ENCODE data around the gene HFE. TPM values are rescaled to one million over a fixed set of nuclear protein-coding genes. Genes with fewer than 3 reads are reported as not detected.
A peak's percentile ranks its signal among the peaks of the same experiment; 100 is the strongest.

HFE gene
- total RNA-seq, 1 donor from 2014 or later, result 2.6 TPM

GRCh38 chr6:26128013-26128771 lies 41.0 kb downstream of the HFE start:
- TF ChIP-seq, protein P1, sequence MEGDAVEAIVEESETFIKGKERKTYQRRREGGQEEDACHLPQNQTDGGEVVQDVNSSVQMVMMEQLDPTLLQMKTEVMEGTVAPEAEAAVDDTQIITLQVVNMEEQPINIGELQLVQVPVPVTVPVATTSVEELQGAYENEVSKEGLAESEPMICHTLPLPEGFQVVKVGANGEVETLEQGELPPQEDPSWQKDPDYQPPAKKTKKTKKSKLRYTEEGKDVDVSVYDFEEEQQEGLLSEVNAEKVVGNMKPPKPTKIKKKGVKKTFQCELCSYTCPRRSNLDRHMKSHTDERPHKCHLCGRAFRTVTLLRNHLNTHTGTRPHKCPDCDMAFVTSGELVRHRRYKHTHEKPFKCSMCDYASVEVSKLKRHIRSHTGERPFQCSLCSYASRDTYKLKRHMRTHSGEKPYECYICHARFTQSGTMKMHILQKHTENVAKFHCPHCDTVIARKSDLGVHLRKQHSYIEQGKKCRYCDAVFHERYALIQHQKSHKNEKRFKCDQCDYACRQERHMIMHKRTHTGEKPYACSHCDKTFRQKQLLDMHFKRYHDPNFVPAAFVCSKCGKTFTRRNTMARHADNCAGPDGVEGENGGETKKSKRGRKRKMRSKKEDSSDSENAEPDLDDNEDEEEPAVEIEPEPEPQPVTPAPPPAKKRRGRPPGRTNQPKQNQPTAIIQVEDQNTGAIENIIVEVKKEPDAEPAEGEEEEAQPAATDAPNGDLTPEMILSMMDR (conservative IDR thresholded peaks at IDR 0.05), result no peak
- Mint-ChIP-seq H3K9me3 (no peaks in the 10 kb centered on the region), H3K27ac (peak overlapping the region; percentile 10), H3K36me3 (peaks cover 29% of the 10 kb centered on the region), H3K4me3 (peak overlapping the region; percentile 28), H3K4me1 (ENCODE audit: unreplicated experiment) (peaks cover 18% of the 10 kb centered on the region), H3K27me3 (no peaks in the 10 kb centered on the region)
- no peak for DNase-seq (ENCODE audit: extremely low spot score, unreplicated experiment)

GRCh38 chr6:26129656-26130055 lies 42.4 kb downstream of the HFE start:
- Mint-ChIP-seq H3K36me3 (peaks cover 32% of the 10 kb centered on the region), H3K4me1 (ENCODE audit: unreplicated experiment) (peaks cover 18% of the 10 kb centered on the region), H3K9me3 (no peaks in the 10 kb centered on the region), H3K4me3 (peak overlapping the region; percentile 39), H3K27ac (peak overlapping the region; percentile 47), H3K27me3 (no peaks in the 10 kb centered on the region)
- no peak for DNase-seq (ENCODE audit: extremely low spot score, unreplicated experiment)
- TF ChIP-seq, protein P1 (conservative IDR thresholded peaks at IDR 0.05), result no peak

DNA sequence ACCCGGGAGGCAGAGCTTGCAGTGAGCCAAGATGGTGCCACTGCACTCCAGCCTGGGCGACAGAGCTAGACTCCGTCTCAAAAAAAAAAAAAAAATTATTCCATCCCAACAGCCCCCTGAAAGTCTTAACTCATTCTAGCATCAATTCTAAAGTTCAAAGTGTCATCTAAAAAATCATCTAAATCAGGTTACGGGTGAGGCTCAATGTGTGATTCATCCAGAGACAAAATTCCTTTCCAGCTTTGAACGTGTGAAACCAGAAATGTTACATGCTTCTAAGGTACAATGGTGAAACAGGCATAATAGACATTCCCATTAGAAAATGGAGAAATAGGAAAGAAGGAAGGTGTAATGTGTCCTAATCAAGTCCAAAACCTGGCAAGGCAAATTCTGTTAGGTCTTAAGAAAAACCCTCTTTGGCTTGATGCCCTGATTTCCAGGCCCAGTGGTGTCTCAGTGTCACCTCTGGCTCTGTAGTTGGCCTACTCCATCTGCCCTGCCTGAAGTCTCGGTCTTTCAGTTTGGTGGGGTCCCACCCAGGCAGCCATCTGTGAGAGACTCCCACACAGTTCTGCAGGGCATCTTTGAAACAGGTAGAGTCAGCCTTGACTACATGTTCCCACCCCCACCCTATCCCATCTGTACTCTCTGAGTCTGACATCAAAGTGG lies 43.5 kb downstream of the HFE start:
- Mint-ChIP-seq H3K9me3 (no peaks in the 10 kb centered on the region), H3K27me3 (no peaks in the 10 kb centered on the region), H3K4me3 (peak overlapping the region; percentile 52), H3K36me3 (peaks cover 30% of the 10 kb centered on the region), H3K4me1 (ENCODE audit: unreplicated experiment) (peaks cover 18% of the 10 kb centered on the region), H3K27ac (peak overlapping the region; percentile 77)
- TF ChIP-seq, protein P1 (conservative IDR thresholded peaks at IDR 0.05), result no peak
- DNase-seq (ENCODE audit: extremely low spot score, unreplicated experiment), result no peak

GRCh38 chr6:26131618-26132017 lies 44.4 kb downstream of the HFE start:
- Mint-ChIP-seq H3K27me3 (no peaks in the 10 kb centered on the region), H3K4me1 (ENCODE audit: unreplicated experiment) (peaks cover 22% of the 10 kb centered on the region), H3K36me3 (peaks cover 29% of the 10 kb centered on the region), H3K9me3 (no peaks in the 10 kb centered on the region), H3K27ac (no peak overlapping the region), H3K4me3 (no peak overlapping the region)
- DNase-seq (ENCODE audit: extremely low spot score, unreplicated experiment), result no peak
- TF ChIP-seq, protein P1 (conservative IDR thresholded peaks at IDR 0.05), result no peak

DNA sequence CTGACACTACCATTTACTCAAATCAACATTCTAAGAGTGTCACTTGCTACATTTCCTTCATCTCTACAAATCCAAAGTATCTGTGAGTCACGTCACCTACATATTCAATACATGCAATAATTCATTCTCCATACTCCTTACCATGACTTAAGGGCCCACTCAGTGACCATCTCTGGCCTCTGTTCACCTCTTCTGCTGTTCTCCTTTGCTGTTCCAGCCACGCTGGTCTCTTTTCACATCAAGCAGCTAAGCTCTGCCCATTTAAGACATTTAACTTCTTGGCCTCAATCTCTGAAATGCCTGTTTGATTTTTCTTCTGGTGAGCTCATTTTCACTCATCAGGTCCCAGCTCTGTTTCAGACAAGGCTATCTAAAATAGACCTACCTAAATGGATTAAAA lies 46.5 kb downstream of the HFE start:
- no peak for DNase-seq (ENCODE audit: extremely low spot score, unreplicated experiment)
- TF ChIP-seq, protein P1 (conservative IDR thresholded peaks at IDR 0.05), result no peak
- no peaks in the 10 kb centered on the region for H3K27me3 Mint-ChIP-seq
- H3K4me3 Mint-ChIP-seq, result no peak overlapping the region
- H3K4me1 Mint-ChIP-seq (ENCODE audit: unreplicated experiment), result peaks cover 15% of the 10 kb centered on the region
- H3K36me3 Mint-ChIP-seq, result peaks cover 23% of the 10 kb centered on the region
- peak overlapping the region; percentile 2 for H3K27ac Mint-ChIP-seq
- no peaks in the 10 kb centered on the region for H3K9me3 Mint-ChIP-seq

Data from type B pancreatic cell (in vitro differentiated cells).